ENCODE measurements around the gene TMEM82.

TMEM82 gene

DNA sequence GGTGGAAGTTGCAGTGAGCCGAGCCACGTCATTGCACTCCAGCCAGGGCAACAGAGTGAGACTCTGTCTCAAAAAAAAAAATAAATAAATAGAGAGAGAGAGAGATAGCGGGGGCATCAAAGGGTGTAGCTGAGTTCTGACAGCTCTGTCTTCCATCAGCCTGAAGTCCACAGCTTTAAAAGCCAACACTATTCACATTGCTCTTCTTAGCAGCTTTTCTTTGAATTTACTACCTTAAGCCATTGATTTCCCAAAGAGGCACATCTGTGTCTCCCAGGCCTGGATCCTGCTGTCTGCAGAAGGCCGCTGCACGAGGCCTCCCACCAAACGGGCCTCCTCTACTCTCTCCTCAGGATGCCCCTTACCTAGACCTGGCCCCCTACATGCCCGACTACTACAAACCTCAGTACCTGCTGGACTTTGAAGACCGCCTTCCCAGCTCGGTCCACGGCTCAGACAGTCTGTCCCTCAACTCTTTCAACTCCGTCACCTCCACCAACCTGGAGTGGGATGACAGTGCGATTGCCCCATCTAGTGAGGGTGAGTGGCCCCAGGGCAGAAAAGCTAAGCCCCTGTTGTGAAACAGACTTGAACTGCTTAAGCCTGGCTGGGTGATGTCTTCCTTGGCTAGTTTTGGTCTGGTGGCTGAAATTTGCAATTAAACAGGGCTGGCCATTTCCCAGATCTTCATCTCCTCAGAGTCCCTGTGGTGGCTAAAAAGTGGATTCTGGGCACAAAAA lies 22.7 kb upstream of the TMEM82 start:
- FAIRE-seq (no peak), DNase-seq (ENCODE audit: low spot score) (no peak)

DNA sequence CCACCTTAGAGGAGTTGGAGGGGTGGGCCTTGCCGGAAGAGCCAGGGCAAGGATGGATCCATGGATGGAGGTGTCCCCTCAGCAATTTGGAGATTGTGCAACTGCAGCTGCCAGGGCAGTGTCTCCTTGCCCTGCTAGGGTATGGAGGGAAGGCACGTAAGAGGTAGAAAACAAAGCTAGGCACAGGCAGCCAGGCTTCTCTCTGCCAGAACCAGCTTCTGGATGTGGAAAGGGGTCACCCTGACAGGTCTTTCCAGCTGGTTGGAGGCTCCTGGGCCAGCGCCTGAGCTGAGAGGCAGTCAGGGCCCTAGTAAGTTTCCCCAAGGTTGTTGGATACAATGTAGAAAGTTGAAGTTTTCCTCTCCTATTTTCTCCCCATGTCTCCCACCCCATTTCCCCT lies 21.4 kb upstream of the TMEM82 start:
- no peak for FAIRE-seq

DNA sequence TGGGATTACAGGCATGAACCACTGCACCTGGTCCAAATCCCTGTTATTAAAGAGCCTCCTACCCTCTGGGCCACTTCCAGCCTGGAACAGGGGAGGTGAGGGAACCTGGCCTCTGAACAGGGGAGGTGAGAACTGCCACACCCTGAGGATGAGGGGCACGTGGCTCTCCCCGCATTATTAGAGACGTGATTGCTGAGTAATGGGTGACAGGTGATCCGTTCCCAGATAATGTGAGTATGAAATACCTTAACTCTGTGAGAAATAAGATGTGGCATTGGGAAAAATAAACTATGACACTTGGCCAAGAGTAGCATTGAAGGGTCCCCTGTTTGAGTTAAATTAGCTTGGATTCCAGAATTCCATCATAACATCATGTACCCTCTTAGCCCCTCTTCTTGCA lies 19.9 kb upstream of the TMEM82 start:
- no peak for FAIRE-seq
- DNase-seq (ENCODE audit: low spot score) = no peak

More for the DNA sequence above, 21.4 kb upstream of the TMEM82 start:
- no peak for DNase-seq (ENCODE audit: low spot score)

DNA sequence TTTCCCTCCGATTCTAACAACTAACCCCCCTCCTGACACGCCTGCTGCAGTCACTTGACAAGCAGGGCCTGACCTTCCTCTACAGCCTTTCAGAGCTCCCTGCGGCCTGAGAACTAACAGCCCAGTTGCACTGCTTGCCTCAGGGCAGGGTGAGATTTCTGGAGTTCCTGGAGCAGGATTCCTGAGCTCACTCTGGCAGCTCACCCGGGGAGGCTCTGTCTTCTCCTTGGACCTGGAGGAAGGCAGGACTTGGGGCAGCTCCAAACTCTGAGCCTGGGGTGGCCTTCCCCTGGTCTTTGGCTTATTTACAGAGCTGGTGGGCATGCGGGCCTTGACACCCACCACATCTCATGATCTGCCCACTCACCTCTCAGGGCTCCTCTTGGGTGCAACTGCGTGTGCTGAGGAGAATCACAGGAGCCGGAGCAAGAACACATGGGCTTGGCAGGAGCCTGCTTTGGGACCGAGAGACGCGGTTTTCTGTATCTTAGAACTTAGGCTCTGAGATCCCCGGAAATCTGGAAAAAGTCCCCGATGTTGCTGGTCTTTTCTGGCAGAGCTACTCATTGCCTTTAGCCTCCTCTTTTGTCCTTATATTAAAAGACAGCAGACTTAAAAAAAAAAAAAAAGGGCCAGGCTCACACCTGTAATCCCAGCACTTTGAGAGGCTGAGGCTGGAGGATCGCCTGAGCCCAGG lies 19.3 kb upstream of the TMEM82 start:
- no peak for DNase-seq (ENCODE audit: low spot score)
- no peak for FAIRE-seq

DNA sequence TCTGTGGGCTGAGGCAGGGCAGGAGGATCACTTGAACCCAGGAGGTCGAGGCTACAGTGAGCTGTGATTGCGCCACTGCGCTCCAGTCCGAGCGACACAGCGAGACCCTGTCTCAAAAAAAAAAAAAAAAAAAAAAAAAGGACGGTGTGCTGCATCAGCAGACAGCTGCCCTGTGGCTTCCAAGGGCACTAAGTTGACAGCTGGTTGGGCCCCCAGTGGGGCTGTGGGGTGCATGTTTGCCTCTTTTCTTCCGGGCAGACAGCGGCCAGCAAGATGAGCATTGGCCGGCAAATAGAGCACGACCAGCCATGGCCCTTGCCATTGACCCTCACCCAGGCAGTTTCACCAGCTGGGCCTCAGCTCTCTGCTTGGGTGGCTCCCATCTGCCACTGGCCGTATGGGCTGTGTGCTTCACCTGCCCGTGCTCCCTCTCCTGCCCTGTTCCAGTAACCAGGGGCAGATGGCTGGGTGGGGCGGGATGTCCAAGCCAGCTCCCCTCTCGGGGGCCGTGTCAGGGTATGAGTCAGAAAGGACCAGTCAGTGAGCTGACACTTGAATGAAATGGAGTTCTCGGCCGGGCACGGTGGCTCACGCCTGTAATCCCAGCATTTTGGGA lies 18.6 kb upstream of the TMEM82 start:
- DNase-seq (ENCODE audit: low spot score) (no peak), FAIRE-seq (no peak)

DNA sequence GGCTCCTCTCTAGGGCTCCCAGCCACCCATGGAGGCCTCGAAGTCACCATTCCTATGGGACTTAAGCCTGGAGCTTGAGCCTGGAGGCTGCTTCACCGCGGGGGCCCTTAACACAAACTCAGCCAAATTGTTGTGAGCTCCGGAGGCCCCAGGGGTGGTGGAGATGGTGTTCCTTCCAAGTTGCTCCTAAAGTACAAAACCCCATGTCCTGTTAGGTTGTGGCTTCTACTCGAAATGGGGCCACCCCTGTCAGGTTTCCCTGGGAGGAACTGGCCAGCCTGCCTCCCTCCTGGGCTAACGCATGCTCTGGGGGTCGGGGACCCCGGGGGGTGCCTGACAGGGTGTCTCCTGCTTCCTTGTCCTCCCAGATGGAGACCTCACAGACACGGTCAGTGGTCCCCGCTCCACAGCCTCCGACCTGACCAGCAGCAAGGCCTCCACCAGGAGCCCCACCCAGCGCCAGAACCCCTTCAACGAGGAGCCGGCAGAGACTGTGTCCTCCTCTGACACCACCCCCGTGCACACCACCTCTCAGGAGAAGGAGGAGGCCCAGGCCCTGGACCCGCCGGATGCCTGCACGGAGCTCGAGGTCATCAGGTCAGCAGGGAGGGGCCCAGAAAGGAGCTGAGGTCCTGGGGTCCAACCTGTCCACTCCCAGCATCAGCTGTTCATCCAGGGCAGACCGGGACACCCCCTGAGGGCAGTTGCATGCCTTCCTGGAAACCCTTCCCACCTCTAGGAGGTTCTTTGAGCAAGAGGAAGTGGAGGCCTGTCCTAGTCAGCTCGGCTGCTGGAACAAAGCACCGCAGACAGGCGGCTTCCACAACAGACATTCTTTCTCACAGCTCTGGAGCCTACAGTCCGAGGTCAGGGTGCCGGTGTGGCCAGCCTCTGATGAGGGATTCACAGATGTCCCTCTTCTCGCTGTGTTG lies 17.1 kb upstream of the TMEM82 start:
- FAIRE-seq = no peak
- no peak for DNase-seq (ENCODE audit: low spot score)

DNA sequence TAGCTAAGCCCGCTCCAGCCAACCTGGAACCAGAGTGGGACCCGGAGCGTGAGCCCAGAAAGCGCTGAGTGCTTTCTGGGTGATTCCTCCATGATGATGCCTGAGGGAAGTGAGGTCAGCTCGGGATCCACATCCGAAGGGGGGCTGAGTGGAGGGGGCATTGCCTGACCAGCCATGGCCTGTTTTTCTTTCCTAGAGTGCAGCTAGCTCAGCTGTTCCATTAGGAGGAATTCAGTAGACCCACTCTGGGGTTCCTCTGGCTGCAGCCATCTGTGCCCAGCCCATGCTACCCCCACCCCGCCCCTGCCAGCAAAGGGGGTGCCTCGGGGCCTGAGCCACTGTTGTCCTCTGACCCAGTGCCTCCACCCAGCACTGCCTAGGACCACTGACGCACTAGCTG lies 15.8 kb upstream of the TMEM82 start:
- no peak for FAIRE-seq
- DNase-seq (ENCODE audit: low spot score) = no peak

DNA sequence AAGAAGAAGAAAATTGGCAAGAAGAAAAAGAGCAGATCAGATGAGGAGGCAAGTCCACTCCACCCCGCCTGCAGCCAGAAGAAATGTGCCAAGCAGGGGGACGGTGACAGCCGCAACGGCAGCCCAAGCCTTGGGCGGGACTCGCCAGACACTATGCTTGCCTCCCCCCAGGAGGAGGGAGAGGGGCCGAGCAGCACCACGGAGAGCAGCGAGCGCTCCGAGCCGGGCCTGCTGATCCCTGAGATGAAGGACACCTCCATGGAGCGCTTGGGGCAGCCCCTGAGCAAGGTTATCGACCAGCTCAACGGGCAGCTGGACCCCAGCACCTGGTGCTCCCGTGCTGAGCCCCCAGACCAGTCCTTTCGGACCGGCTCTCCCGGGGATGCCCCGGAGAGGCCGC lies 15.3 kb upstream of the TMEM82 start:
- FAIRE-seq = no peak
- no peak for DNase-seq (ENCODE audit: low spot score)

DNA sequence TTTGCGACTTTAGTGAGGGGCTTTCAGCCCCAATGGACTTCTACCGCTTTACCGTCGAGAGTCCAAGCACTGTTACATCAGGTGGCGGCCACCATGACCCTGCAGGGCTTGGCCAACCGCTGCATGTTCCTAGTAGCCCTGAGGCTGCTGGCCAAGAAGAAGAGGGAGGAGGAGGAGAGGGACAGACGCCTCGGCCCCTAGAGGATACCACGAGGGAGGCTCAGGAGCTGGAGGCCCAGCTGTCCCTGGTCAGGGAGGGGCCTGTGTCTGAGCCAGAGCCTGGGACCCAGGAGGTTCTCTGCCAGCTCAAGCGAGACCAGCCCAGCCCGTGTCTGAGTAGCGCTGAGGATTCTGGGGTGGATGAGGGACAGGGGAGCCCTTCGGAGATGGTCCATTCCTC lies 14.9 kb upstream of the TMEM82 start:
- no peak for FAIRE-seq
- DNase-seq (ENCODE audit: low spot score) = no peak

DNA sequence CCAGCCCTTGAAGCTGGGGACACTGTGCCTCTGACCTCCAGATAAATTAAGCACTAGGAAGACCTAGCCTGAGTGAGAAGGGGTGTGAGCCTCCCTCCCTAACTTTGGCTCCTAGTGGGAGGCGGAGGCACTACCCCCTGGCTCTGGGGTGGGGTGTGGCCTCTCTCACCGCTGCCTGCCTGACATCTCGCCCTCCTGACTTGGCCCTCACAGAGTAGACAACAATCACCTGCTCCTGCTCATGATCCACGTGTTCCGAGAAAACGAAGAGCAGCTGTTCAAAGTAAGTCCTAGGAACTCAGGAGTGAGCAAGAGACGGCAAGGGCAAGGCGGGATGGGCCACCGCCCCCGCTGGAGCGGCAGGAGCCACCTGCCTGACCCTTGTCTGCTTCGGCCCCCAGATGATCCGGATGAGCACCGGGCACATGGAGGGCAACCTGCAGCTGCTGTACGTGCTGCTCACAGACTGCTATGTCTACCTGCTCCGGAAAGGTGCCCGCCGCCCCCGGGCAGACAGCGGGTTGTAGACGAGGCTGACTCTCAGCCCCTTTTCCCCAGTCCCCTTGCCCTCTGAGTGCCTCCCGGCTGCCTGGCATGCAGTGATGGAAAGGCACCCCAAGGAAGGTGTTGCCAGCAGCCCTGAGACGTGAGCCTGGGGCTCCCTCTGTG lies 14.3 kb upstream of the TMEM82 start:
- DNase-seq (ENCODE audit: low spot score) (no peak), FAIRE-seq (peak; percentile 61)

DNA sequence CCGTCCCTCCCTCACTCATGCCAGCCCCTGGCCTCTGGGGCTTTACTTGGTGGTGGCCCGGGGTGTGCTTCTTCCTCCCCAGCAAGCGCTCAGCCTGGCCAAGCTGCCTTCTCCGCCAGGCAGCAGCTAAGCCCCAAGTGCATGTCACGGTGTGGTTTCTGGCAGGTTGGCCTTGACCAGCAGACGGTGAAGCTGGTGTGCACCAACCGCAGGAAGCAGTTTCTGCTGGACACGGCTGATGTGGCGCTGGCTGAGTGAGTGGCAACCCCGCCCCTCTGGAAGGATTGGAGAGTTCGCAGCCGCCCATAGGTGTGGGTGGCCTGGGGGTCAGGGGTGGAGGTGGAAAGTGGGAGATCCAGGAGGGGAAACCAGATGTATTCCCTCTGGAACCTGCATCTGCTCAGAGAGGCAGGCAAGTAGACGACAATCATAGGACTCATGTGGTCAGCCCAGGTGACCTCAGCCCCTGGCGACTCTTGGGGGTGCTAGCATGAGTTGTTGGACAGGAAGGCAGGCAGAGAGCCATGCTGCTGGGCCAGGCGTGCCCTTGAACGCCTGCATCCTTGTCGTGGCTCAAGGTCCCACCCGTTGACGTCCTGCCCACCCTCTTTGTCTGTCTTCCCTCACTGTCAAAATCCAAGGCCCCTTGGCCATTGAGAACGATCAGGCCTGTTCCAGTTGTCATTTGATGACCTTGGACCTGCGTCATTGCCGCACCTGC lies 13.2 kb upstream of the TMEM82 start:
- no peak for DNase-seq (ENCODE audit: low spot score)
- no peak for FAIRE-seq

DNA sequence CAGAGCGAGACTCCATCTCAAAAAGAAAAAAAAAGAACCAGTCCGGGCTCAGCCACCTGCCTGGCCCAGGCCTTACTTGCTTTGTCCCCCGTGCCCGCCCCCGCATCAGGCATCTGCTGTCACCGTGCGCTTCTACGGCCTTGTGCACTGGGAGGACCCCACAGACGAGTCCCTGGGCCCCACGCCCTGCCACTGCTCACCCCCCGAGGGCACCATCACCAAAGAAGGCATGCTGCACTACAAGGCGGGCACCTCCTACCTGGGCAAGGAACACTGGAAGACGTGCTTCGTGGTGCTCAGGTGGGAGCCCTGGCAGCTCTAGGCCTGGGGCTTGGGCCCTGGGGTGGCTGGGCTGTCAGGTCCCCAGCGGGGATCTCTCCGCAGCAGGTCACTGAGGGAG lies 11.9 kb upstream of the TMEM82 start:
- DNase-seq (ENCODE audit: low spot score) = no peak
- FAIRE-seq = no peak

DNA sequence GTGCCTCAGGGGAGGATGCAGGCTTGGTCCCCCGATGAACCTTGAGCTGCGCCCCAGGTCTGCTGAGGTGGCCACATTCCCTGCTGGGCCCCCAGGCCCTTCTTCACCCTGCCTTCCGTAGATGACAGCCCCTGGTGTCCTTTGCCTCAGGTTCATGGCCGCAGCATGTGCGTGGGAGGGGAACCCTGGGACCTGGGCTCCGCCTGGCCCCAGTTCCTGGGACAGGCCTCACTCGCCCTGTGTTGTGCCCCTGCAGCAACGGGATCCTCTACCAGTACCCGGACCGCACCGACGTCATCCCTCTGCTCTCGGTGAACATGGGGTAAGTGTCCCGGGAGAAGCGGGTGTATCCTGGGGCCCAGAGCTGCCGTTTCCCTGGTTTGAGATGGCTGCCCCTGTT lies 11.4 kb upstream of the TMEM82 start:
- no peak for FAIRE-seq
- DNase-seq (ENCODE audit: low spot score) = no peak

DNA sequence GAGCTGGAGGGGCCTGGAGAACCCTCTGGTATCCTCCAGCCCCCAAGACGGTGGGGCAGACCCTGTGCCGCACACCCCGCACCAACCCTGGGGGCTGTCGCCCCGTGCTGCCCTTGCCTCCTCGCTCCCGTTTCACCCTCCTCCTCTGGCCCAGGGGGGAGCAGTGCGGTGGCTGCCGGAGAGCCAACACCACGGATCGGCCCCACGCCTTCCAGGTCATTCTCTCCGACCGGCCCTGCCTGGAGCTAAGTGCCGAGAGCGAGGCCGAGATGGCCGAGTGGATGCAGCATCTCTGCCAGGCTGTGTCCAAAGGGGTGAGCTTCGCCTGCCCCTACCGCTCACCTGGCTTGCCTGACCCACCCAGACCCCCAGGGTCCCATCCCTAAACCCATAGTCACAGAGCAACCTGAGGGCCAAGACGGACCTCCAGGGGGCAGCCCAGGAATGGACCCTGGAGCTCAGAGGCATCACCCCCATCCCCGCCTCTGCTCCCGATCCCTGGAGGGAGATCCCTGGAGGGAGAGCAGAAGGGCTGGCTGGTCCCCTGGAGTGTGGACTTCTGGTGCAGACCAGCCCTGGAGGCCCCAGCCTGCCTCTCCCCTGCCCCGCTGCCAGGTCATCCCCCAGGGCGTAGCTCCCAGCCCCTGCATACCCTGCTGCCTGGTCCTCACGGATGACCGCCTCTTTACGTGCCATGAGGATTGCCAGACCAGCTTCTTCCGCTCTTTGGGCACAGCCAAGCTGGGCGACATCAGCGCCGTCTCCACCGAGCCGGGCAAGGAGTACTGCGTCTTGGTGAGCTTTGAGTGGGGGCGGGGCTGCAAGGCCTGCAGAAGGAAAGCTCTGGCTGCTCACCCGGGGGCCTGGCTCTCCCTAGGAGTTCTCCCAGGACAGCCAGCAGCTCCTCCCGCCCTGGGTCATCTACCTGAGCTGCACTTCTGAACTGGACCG lies 10.3 kb upstream of the TMEM82 start:
- no peak for DNase-seq (ENCODE audit: low spot score)
- no peak for FAIRE-seq

DNA sequence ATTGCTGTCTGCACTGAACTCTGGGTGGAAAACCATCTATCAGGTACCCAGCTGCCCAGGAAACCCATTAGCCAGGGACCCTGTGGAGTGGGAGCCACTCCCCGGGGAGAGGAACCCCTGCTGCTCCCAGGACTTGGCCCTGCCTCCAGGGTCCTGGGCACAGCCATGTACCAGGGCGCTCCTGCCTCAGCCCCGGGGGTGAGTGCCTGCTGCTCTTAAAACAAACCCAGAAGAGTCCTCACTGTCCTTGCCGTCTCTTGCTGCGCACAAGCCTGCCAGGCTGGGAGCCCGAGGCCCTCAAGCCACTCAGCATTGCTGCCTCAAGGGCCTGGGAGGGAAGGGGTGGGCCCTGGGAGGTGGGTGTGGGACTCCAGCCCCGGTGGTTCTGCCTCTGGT lies 9.6 kb upstream of the TMEM82 start:
- FAIRE-seq = no peak

DNA sequence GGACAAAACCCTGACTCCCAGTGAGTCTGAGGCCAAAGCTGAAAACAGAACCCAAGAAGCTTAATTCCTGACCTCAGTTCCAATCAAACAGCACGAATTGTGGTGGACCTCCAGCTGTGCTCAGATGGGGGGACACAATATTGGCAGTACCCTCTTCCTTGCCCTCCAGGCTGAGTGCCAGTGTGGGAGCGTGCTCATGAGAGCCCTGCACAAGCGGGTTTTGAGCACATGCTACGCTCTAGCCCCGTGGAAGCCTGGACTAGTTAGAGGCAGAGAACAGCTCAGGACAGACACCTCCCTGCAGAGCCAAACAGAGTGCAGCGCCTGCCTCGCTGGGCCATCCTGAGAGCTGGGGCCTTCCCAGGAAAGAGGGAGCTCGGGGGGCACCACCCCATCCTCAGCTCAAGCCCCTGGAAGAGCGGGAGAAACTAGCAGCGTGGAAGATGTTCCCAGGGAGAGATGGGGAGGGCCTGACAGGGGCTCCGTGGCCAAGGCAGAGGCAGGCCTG lies 9.0 kb upstream of the TMEM82 start:
- DNase-seq (ENCODE audit: low spot score) = no peak
- FAIRE-seq = no peak

More for the DNA sequence above, 9.6 kb upstream of the TMEM82 start:
- no peak for DNase-seq (ENCODE audit: low spot score)

DNA sequence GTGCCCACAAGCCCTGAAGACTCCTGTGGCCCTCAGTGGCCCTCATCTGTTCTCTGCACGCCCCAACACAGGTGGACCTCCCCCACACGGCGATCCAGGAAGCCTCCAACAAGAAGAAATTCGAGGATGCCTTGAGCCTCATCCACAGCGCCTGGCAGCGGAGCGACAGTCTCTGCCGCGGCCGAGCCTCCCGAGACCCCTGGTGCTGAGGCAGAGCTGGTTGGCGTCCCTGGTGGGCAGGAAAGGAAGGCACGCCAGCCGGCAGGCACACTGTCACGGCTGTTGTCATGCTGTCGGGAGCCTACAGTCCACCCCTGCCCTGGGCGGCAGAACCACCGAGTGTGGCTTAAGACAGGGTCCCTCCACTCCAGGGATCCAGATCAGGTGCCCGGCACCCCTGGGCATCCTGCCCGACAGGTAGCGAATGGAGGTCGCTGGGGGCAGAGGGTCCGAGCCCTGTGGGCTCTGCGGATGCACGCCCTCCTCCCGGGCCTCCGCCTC lies 8.5 kb upstream of the TMEM82 start:
- DNase-seq (ENCODE audit: low spot score) (no peak), FAIRE-seq (no peak)

DNA sequence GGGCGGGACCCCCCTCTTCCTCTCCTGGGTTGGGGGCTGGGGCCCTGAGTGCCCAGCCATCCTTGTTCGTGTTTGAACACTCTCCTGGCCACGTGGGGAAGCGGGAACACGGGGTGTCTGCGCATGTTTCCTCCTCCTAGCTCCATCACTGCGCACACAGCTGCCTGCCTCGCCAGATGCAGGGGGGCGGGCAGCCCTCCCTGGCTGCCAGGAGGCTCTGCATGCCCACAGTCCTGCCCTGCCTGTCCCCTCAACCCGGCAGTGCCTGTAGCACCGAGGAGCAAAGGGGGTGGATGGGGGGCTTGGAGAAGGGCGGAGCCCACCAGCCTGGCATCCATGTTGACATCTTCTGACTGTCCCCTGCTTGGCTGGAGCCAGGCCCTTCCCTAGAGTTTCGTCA lies 8.0 kb upstream of the TMEM82 start:
- DNase-seq (ENCODE audit: low spot score) (no peak), FAIRE-seq (no peak)

DNA sequence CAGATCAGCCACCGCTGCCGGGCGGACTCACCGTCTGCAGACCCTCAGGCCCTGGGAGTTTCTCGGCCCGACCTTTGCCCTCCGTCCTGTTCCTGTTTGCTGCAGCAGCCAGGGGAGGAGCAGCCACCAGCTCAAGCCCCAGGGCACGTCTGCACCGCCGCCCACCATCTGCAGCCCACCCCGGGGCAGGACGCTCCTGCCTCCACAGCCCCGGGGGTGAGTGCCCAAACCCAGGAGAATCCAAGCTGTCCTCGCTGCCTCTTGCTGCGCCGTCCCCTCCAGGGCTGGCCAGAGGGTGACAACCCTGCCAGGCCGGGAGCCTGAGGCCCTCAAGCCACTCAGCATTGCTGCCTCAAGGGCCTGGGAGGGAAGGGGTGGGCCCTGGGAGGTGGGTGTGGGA lies 7.4 kb upstream of the TMEM82 start:
- DNase-seq (ENCODE audit: low spot score) = no peak
- no peak for FAIRE-seq
